T follicular helper cell (primary cell): ENCODE results near the gene GALNT18.

Source experiments
- DNase-seq: peaks from one replicate; pipeline ENCODE4 v3.0.0-alpha.2; 2020; ENCODE audit warnings: low read depth

Gene GALNT18

GRCh38 chr11:11624204-11624603, 2.4 kb upstream of the GALNT18 start:
- no peak for DNase-seq

DNA sequence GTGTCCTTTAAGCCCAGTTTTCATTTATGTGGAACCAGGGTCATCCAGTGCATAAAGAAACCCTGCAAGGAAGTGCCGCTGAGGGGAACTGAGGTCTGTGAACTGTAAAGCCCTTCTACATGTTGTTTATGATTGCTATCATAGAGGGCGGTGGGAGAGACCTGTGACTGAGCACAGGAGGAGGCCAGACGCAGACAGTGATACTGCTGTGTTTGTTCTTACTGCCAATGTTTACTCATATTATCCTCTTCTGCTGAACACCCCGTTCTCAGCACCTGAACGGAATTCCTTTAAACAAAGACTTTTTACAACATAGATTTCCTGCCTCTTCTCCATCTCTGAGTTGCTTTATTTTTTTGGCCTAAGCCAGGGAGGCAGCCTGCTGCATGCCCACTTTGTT, 967 bp upstream of the GALNT18 start:
- no peak for DNase-seq

GRCh38 chr11:11622340-11622706, 518 bp upstream of the GALNT18 start:
- DNase-seq = no peak

DNA sequence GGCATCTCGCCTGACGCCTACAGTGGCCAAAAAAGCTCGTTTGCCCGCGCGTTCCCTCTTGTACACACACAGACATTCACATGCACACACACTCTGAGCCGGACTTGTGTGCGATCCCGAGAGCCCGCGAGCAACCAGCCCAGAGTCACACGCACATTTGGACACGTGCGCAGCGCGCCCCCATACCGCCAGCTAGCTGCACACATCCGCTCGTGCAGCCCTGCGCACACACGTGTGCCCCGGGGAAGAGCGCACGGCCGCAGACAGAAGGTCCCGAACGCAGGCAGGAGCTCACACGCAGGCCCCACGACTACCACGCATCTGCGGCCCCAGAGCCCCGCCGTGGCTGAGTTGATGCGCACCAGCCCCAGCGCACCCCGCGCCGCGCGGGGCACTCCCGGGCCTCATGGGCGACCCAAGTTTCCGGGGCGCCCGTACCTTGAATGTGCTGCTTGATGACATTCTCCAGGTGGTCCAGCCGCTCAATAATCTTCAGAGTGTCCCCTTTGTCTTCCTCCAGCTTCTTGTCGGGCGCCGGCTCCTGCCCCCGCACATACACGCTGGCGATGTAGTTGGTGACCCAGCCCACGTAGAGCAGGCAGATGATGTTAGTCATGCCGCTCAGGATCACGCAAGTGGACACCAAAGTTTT, 758 bp downstream of the GALNT18 start:
- no peak for DNase-seq

DNA sequence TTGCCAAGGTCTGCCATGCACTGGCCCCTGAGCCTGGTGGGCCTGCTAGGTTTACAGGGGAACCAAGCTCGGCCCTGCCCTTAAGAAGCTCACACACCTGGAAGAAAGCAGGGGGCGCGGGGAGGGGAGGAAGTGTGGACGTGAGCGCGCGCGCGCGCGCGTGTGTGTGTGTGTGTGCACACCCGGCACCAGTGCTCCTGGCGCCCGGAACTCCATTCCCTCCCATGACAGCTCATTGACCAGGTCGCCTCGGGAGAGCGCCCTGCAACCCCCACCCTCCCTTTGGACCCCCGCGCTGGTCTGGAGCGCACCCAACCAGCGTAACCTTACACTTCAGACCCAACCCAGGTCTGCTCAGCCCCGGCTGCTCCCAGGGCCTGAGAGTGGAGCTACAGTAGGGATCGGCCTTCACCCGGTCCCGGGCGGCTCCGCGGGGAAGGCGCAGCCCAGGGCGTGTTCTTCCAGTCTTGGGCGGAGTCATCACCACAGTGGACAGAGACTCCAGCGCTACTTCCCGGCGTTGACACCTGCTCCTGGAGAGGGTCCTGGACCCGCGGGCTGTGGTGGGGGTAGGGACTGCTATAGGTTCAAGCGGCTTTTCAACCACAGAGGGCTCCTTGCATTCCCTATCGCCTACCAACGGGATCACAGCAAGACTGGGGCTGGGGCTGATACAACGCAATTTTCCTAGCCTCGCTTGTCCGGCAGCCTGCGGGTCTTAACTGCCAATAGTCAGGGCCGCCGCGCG, 1.5 kb downstream of the GALNT18 start:
- no peak for DNase-seq

- DNase-seq = no peak
Measured at GRCh38 chr11:11618973-11619435, 2.8 kb downstream of the GALNT18 start.

GRCh38 chr11:11615086-11615485, 6.7 kb downstream of the GALNT18 start:
- DNase-seq = no peak

DNA sequence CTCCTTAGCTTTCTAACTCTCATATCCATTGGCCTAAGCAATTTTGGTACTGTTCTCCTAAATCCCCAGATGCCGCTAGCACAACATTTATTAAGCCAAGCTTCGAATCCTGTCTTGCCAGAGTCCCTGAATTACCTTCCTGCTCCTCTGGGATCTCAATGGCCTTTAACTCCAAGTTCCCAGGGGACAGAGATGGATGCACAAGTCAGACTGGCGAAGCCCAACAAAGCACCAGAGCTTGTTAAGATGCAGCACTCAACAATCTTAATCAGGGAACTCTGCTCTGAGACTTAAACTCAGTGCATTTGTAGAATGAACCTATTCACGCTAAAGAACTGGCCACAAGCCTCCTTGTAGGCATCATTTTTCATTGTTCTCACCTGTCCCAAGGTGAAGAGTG, 9.4 kb downstream of the GALNT18 start:
- DNase-seq = no peak

DNA sequence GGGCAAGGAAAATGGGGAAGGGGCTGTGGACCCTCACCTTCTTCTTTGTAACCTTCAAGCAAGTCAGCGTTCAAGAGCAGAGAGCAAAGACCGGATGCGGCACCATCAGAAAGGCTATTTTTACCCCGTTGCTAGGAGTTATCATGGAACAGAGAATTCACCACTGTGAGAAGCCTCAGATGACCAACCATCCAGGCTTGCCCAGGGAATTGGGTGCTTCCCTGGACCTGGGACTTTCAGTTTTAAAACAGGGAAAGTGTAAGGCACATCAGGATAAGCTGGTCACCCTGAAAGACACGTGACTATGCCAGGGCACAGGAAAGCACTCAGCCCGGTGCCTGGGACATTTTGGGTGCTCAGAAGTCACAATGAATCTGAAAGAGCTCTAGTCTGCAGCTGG, 10.4 kb downstream of the GALNT18 start:
- DNase-seq = no peak

GRCh38 chr11:11608783-11609232, 13.0 kb downstream of the GALNT18 start:
- no peak for DNase-seq

- no peak for DNase-seq
Measured at GRCh38 chr11:11607772-11608171, 14.0 kb downstream of the GALNT18 start.

- DNase-seq = no peak
Measured at GRCh38 chr11:11605821-11606450, 15.9 kb downstream of the GALNT18 start.

- no peak for DNase-seq
Measured at GRCh38 chr11:11605181-11605580, 16.6 kb downstream of the GALNT18 start.

- DNase-seq = no peak
Measured at GRCh38 chr11:11604370-11604990, 17.3 kb downstream of the GALNT18 start.

DNA sequence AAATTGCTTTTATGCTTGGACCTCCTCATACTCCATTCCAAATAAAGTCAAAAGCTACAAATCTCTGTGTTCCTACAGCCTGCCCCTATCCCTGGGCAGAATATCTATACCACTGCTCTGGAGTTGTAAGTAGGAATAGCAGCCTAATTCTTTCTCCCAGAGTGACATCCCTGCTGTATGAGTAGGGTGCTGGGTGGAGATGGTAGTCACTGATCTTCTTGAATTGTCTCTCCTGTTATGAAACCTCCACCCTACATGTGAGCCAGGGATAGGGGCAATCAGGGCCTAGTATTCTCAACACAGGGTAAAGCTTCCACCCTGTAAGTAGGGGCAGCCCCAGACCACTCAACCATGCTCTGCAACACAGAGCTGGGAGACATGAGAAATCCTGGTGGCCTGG, 19.8 kb downstream of the GALNT18 start:
- no peak for DNase-seq

- DNase-seq = no peak
Measured at GRCh38 chr11:11600288-11600687, 21.5 kb downstream of the GALNT18 start.

GRCh38 chr11:11598243-11598642, 23.6 kb downstream of the GALNT18 start:
- DNase-seq = no peak

GRCh38 chr11:11594162-11594561, 27.6 kb downstream of the GALNT18 start:
- DNase-seq = no peak

GRCh38 chr11:11592146-11592684, 29.6 kb downstream of the GALNT18 start:
- DNase-seq = no peak

DNA sequence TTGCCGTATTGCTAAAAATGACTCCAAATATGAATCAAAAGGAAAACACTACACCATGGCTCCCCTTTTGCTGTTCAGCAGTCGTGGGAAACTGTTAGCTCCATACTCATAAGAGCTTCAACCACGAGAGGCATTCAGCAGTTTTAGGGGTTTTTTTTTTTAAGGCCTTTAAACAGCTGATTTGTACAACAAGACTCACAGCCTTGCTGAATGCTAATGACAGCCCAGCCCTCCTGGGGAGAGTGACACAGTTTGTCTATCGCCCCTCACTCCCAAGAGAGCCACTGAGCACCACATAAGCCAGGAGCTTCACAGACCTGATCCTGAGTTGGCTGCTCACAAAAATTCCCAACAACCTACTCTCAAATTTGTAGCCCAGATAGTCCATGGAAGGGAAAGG, 32.4 kb downstream of the GALNT18 start:
- DNase-seq = no peak

DNA sequence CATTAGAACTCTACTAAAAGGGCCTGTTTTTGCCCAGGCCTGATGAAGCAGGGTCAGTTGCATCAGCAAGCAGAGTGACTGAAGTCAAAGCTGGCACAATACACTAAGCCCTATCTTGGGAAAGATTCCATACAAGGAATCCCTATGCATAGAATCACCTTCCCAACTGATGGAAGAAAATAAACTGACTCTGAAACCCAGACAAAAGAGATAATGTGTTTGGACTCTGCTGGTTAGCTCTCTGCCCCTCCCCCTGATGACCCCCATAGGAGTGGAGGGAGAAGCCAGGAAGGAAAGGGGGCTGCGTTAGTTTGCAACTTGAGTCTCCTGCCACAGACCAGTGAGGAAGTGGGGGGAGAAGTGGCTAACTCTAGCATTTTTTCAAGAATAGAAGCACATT, 32.9 kb downstream of the GALNT18 start:
- DNase-seq = no peak

DNA sequence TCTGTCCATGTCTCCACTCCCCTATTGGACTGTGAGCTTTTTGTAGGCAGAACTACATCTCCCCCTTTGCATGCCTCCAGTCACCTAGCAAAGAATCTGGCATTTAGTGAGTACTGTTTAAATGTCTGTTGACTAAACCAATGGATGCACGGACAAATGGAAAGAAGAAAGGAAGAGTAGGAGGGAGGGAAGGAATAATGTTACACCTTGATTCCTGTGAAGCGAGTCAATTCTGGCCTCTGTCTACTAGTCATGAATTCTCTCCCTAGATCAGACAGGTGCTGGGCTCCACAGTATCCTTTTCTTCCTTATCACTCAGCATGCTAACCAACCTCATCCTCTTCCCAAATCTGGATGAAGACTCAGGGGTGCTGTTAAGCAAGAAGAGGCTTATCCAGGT, 33.6 kb downstream of the GALNT18 start:
- no peak for DNase-seq
